HepG2 (cell line): ENCODE results near the gene TSHZ2. TPM values are rescaled to one million over a fixed set of nuclear protein-coding genes. Genes with fewer than 3 reads are reported as not detected.

Source experiments
- HNRNPUL1 ChIP-seq: fragments of 200-400 bp; formaldehyde crosslinking; IDR thresholded peaks from 2 replicates; pipeline ENCODE4 v1.6.1; 2017; ENCODE audit warnings: low read depth, mild to moderate bottlenecking, low read length, moderate library complexity
- KLF15 ChIP-seq: sonication (generic); formaldehyde crosslinking; IDR thresholded peaks from 2 replicates; pipeline ENCODE4 v1.8.1; 2023; ENCODE audit warnings: borderline replicate concordance, mild to moderate bottlenecking, inconsistent platforms, missing genetic modification reagents, mixed read lengths
- NFATC3 ChIP-seq: sonication (generic); formaldehyde crosslinking; IDR thresholded peaks from 2 replicates; pipeline ENCODE4 v1.5.1; 2020; ENCODE audit warnings: mild to moderate bottlenecking, missing genetic modification reagents
- NRL ChIP-seq: sonication (generic); formaldehyde crosslinking; IDR thresholded peaks from 2 replicates; pipeline ENCODE4 v1.5.0; 2020; ENCODE audit warnings: missing genetic modification reagents, mild to moderate bottlenecking, moderate library complexity, borderline replicate concordance
- TCF7L2 ChIP-seq: IDR thresholded peaks from 2 replicates; pipeline ENCODE4 v1.6.1; 2011; ENCODE audit warnings: mild to moderate bottlenecking, low read depth, low read length, moderate library complexity
- ZNF326 ChIP-seq: sonication (generic); formaldehyde crosslinking; IDR thresholded peaks from 2 replicates; pipeline ENCODE4 v1.4.0; 2020; ENCODE audit warnings: missing genetic modification reagents, borderline replicate concordance
- ZNF607 ChIP-seq: sonication (generic); formaldehyde crosslinking; IDR thresholded peaks from 2 replicates; pipeline ENCODE4 v1.5.1; 2020; ENCODE audit warnings: missing genetic modification reagents, mild to moderate bottlenecking, borderline replicate concordance
- polyA plus RNA-seq, 8 experiments: library from polyadenylated mRNA; depleted of rRNA in 3 of 8; stranded (reverse) in 7 of 8; unstranded in 1 of 8; fragments of >200 nt; fragmentation: Illumina TruSeq in 4 of 8; extraction: Trizol in 4 of 8; gene quantifications; 2 replicates each; pipeline versions ENCODE4 v1.2.1 to v1.2.3, GENCODE V29; 2011 to 2016; ENCODE audit warnings: low read depth in 4 of 8, missing spikeins in 1 of 8, mixed read lengths in 1 of 8; ENCODE audit not compliant: insufficient read depth in 1 of 8
- total RNA-seq, 5 experiments: library from RNA; depleted of rRNA; stranded (reverse); fragments of >200 nt; fragmentation: Illumina TruSeq; extraction: Trizol; gene quantifications; 2 replicates each; pipeline ENCODE4 v1.2.3, GENCODE V29; 2016; ENCODE audit warnings: low read depth in 1 of 5
- TF ChIP-seq, protein P1 (sequence below): sonication (generic); formaldehyde crosslinking; IDR thresholded peaks from 2 replicates; pipeline ENCODE4 v1.5.1; 2020; ENCODE audit warnings: missing genetic modification reagents, mild to moderate bottlenecking, borderline replicate concordance
- TF ChIP-seq, protein P2 (sequence below): sonication (generic); formaldehyde crosslinking; IDR thresholded peaks from 2 replicates; pipeline ENCODE4 v1.5.0; 2020; ENCODE audit warnings: mild to moderate bottlenecking, missing genetic modification reagents
- TF ChIP-seq, protein P3 (sequence below): sonication (generic); formaldehyde crosslinking; IDR thresholded peaks from 2 replicates; pipeline ENCODE4 v1.4.0; 2020; ENCODE audit warnings: mild to moderate bottlenecking, missing genetic modification reagents
- TF ChIP-seq, protein P4 (sequence below): sonication (generic); formaldehyde crosslinking; IDR thresholded peaks from 2 replicates; pipeline ENCODE4 v1.4.0; 2020; ENCODE audit warnings: missing genetic modification reagents, borderline replicate concordance
- TF ChIP-seq, protein P5 (sequence below): sonication (generic); formaldehyde crosslinking; IDR thresholded peaks from 2 replicates; pipeline ENCODE4 v1.4.0; 2020; ENCODE audit warnings: missing genetic modification reagents, borderline replicate concordance

The TSHZ2 gene
- total and polyA plus RNA-seq, 2 of the 13 experiments (the other 11 are each of a cell fraction or from before 2014, with no cell fraction given): 0.01 TPM; not detected in 1

DNA sequence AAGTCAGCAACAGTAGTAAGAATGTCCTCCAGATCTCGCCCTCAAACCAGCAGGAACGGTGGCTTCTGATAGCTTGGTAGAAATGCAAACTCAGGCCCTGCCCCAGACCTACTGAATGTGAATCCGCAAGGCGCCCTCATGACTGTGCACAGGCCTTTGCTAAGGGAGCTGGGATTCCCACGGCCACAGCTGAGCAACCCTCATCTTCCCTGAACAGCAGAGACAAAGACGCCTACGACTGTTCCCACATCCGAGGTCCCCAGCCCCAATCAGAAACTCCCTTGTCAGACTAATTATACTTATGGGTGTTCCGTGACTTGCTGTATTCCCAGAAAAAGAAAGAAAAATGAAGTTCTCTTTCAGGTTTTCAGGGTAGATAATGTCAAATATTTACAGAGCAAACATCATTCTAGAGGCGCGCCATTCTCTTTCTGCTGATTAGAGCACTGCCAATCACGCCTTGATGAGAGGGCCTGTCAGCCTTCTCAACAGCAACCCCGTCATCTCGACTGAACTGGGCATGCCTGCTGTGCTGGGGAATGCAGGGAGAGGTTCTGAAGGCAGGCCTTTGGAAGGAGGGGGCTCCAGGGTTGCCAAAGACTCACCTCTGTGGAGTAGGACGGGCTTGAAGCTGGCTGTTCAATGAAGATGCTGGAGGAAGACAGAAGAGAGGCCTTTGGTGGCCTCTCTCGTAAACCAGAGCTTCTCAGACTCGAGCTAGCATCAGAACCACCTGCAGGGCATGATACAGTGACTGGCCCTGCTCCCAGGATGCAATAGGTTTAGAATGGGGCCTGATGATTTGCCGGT is 541.5 kb downstream of the TSHZ2 start (continued):
- TF ChIP-seq, protein P1, sequence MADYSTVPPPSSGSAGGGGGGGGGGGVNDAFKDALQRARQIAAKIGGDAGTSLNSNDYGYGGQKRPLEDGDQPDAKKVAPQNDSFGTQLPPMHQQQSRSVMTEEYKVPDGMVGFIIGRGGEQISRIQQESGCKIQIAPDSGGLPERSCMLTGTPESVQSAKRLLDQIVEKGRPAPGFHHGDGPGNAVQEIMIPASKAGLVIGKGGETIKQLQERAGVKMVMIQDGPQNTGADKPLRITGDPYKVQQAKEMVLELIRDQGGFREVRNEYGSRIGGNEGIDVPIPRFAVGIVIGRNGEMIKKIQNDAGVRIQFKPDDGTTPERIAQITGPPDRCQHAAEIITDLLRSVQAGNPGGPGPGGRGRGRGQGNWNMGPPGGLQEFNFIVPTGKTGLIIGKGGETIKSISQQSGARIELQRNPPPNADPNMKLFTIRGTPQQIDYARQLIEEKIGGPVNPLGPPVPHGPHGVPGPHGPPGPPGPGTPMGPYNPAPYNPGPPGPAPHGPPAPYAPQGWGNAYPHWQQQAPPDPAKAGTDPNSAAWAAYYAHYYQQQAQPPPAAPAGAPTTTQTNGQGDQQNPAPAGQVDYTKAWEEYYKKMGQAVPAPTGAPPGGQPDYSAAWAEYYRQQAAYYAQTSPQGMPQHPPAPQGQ (CRISPR knock-in tag): no peak
- TF ChIP-seq, protein P2, sequence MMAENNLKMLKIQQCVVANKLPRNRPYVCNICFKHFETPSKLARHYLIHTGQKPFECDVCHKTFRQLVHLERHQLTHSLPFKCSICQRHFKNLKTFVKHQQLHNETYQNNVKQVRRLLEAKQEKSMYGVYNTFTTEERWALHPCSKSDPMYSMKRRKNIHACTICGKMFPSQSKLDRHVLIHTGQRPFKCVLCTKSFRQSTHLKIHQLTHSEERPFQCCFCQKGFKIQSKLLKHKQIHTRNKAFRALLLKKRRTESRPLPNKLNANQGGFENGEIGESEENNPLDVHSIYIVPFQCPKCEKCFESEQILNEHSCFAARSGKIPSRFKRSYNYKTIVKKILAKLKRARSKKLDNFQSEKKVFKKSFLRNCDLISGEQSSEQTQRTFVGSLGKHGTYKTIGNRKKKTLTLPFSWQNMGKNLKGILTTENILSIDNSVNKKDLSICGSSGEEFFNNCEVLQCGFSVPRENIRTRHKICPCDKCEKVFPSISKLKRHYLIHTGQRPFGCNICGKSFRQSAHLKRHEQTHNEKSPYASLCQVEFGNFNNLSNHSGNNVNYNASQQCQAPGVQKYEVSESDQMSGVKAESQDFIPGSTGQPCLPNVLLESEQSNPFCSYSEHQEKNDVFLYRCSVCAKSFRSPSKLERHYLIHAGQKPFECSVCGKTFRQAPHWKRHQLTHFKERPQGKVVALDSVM (CRISPR knock-in tag): no peak
- TF ChIP-seq TCF7L2 (no peak), NRL (CRISPR knock-in tag) (no peak), ZNF607 (CRISPR knock-in tag) (0 out of 2 replicates have a peak, but pooled peaks have one; percentile 35), KLF15 (no peak), ZNF326 (CRISPR knock-in tag) (no peak), HNRNPUL1 (no peak), NFATC3 (no peak)
- TF ChIP-seq, protein P3, sequence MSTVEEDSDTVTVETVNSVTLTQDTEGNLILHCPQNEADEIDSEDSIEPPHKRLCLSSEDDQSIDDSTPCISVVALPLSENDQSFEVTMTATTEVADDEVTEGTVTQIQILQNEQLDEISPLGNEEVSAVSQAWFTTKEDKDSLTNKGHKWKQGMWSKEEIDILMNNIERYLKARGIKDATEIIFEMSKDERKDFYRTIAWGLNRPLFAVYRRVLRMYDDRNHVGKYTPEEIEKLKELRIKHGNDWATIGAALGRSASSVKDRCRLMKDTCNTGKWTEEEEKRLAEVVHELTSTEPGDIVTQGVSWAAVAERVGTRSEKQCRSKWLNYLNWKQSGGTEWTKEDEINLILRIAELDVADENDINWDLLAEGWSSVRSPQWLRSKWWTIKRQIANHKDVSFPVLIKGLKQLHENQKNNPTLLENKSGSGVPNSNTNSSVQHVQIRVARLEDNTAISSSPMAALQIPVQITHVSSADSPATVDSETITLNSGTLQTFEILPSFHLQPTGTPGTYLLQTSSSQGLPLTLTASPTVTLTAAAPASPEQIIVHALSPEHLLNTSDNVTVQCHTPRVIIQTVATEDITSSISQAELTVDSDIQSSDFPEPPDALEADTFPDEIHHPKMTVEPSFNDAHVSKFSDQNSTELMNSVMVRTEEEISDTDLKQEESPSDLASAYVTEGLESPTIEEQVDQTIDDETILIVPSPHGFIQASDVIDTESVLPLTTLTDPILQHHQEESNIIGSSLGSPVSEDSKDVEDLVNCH (CRISPR knock-in tag): no peak
- TF ChIP-seq, protein P4, sequence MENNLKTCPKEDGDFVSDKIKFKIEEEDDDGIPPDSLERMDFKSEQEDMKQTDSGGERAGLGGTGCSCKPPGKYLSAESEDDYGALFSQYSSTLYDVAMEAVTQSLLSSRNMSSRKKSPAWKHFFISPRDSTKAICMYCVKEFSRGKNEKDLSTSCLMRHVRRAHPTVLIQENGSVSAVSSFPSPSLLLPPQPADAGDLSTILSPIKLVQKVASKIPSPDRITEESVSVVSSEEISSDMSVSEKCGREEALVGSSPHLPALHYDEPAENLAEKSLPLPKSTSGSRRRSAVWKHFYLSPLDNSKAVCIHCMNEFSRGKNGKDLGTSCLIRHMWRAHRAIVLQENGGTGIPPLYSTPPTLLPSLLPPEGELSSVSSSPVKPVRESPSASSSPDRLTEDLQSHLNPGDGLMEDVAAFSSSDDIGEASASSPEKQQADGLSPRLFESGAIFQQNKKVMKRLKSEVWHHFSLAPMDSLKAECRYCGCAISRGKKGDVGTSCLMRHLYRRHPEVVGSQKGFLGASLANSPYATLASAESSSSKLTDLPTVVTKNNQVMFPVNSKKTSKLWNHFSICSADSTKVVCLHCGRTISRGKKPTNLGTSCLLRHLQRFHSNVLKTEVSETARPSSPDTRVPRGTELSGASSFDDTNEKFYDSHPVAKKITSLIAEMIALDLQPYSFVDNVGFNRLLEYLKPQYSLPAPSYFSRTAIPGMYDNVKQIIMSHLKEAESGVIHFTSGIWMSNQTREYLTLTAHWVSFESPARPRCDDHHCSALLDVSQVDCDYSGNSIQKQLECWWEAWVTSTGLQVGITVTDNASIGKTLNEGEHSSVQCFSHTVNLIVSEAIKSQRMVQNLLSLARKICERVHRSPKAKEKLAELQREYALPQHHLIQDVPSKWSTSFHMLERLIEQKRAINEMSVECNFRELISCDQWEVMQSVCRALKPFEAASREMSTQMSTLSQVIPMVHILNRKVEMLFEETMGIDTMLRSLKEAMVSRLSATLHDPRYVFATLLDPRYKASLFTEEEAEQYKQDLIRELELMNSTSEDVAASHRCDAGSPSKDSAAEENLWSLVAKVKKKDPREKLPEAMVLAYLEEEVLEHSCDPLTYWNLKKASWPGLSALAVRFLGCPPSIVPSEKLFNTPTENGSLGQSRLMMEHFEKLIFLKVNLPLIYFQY (CRISPR knock-in tag): no peak
- TF ChIP-seq, protein P5, sequence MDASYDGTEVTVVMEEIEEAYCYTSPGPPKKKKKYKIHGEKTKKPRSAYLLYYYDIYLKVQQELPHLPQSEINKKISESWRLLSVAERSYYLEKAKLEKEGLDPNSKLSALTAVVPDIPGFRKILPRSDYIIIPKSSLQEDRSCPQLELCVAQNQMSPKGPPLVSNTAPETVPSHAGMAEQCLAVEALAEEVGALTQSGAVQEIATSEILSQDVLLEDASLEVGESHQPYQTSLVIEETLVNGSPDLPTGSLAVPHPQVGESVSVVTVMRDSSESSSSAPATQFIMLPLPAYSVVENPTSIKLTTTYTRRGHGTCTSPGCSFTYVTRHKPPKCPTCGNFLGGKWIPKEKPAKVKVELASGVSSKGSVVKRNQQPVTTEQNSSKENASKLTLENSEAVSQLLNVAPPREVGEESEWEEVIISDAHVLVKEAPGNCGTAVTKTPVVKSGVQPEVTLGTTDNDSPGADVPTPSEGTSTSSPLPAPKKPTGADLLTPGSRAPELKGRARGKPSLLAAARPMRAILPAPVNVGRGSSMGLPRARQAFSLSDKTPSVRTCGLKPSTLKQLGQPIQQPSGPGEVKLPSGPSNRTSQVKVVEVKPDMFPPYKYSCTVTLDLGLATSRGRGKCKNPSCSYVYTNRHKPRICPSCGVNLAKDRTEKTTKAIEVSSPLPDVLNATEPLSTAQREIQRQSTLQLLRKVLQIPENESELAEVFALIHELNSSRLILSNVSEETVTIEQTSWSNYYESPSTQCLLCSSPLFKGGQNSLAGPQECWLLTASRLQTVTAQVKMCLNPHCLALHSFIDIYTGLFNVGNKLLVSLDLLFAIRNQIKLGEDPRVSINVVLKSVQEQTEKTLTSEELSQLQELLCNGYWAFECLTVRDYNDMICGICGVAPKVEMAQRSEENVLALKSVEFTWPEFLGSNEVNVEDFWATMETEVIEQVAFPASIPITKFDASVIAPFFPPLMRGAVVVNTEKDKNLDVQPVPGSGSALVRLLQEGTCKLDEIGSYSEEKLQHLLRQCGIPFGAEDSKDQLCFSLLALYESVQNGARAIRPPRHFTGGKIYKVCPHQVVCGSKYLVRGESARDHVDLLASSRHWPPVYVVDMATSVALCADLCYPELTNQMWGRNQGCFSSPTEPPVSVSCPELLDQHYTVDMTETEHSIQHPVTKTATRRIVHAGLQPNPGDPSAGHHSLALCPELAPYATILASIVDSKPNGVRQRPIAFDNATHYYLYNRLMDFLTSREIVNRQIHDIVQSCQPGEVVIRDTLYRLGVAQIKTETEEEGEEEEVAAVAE (CRISPR knock-in tag): no peak
